Nephron progenitor cell (in vitro differentiated cells): ENCODE measurements around the gene MAN2A2.
A peak's percentile ranks its signal among the peaks of the same experiment; 100 is the strongest.

Source experiments
- DNase-seq: peaks from one replicate; pipeline ENCODE4 v3.0.0; 2021
- H3K27ac Mint-ChIP-seq: 2 replicates; pipeline ENCODE4 v1.8.0; 2021; ENCODE audit warnings: mild to moderate bottlenecking, moderate library complexity, mixed read lengths
- H3K27me3 Mint-ChIP-seq: 2 replicates; pipeline ENCODE4 v1.8.0; 2021; ENCODE audit warnings: mild to moderate bottlenecking, low read depth, mixed read lengths; ENCODE audit not compliant: poor library complexity
- H3K36me3 Mint-ChIP-seq: 2 replicates; pipeline ENCODE4 v1.8.0; 2021; ENCODE audit warnings: low read depth, mixed read lengths
- H3K4me1 Mint-ChIP-seq: 2 replicates; pipeline ENCODE4 v1.8.0; 2021; ENCODE audit warnings: mixed read lengths
- H3K4me3 Mint-ChIP-seq: 2 replicates; pipeline ENCODE4 v1.8.0; 2021; ENCODE audit warnings: mild to moderate bottlenecking, moderate library complexity, mixed read lengths
- H3K9me3 Mint-ChIP-seq: 2 replicates; pipeline ENCODE4 v1.8.0; 2021; ENCODE audit warnings: mild to moderate bottlenecking, moderate library complexity, mixed read lengths
- TF ChIP-seq, protein P1 (sequence below): fragments of 200-600 bp; sonication (generic); IDR thresholded peaks from 2 replicates; pipeline ENCODE4 v1.5.0; 2021; ENCODE audit warnings: antibody characterized with exemption

The MAN2A2 gene

DNA sequence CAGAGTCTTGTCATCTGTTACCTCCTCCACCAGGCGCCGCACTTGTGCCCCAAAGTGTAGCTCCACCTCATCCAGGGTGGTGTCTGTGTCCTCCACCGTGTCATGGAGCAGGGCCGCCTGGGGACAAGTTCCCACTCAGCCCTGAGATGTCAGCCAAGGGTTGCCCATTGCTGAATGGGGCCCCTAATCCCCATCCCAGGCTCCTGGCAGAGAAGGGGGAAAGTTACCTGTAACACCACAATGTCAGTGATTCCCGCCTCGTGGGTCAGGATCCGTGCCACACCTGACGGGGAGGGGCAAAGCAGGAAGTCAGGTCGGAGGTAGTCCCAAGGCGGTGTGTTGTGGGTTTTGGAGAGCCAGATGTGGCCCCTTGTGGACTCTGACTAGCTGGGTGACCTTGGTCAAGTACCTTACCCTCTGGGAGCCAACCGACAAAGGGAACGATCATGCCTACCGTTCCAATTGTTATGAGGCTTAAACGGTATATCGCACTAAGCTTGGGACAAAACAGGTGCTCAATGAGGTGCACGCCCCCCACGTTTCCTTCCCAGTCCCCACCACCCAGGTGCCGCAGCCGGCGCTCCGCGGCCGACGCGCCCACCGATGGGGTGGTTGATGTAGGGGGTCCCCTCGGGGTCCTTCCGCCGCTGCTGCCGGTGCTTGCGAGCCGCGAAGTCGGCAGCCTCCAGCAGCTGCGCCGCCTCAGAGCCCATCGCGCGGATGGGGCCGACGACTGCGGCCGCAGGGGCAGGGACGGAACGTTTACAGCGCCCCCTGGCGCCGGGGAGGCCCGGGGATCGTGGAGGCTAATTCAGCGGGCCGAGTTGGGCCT lies 28.9 kb downstream of the MAN2A2 start, which contains the start of gene HDDC3:
Gene HDDC3 (minus strand): TSS at position 722 of the 832 bp plus-strand sequence. CDS start 9 bp downstream, at position 713.
- H3K36me3 Mint-ChIP-seq = peaks cover 9% of the 10 kb centered on the region
- peak within 1 kb of the TSS; percentile 95 for H3K4me3 Mint-ChIP-seq
- H3K27me3 Mint-ChIP-seq = peaks cover 15% of the 10 kb centered on the region
- no peaks in the 10 kb centered on the region for H3K9me3 Mint-ChIP-seq
- TF ChIP-seq, protein P1, sequence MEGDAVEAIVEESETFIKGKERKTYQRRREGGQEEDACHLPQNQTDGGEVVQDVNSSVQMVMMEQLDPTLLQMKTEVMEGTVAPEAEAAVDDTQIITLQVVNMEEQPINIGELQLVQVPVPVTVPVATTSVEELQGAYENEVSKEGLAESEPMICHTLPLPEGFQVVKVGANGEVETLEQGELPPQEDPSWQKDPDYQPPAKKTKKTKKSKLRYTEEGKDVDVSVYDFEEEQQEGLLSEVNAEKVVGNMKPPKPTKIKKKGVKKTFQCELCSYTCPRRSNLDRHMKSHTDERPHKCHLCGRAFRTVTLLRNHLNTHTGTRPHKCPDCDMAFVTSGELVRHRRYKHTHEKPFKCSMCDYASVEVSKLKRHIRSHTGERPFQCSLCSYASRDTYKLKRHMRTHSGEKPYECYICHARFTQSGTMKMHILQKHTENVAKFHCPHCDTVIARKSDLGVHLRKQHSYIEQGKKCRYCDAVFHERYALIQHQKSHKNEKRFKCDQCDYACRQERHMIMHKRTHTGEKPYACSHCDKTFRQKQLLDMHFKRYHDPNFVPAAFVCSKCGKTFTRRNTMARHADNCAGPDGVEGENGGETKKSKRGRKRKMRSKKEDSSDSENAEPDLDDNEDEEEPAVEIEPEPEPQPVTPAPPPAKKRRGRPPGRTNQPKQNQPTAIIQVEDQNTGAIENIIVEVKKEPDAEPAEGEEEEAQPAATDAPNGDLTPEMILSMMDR = peak; percentile 92
- H3K4me1 Mint-ChIP-seq = peaks cover 42% of the 10 kb centered on the region
- peak; percentile 97 for DNase-seq
- no peak within 1 kb of the TSS for H3K27ac Mint-ChIP-seq

DNA sequence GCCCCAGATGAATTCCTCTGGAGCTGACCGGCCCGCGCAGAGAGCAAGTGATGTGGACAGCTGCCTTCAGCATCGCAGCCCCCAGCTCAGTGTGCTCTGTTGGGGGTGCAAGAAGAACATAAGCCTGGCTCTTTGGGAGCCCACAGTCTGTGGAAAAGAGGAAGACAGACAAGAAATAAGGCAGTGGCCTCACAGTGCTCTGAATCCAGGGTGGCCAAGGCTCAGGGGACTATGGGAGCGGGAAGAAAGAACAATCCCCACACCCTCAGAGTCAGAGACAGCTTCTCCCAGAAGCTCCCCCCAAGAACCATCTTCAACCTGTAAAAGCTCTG lies 29.5 kb downstream of the MAN2A2 start:
- no peak for DNase-seq
- Mint-ChIP-seq H3K27ac (no peak overlapping the region), H3K36me3 (peaks cover 9% of the 10 kb centered on the region), H3K27me3 (peaks cover 15% of the 10 kb centered on the region), H3K9me3 (no peaks in the 10 kb centered on the region), H3K4me1 (peaks cover 42% of the 10 kb centered on the region), H3K4me3 (peak overlapping the region; percentile 95)
- TF ChIP-seq, protein P1 = peak; percentile 5

DNA sequence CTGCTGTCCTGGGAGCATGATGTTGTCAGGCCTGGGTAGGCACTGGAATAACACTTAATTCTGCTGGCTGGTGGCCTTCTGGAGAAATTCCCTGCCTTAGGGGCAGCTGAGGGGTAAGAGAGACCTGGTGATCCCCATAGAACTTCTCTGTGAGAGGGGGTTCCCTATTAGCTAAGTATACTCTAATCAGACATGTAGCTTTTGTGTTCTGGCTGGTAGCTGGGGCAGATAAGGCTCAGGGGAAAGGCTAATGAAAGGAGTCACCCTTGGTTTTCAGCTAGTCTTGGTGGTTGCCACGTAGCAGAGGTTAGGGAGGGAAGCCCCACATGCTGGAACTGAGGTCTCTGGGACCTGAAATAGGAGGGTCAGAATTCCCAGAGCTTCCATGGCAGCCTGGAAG lies 30.2 kb downstream of the MAN2A2 start:
- DNase-seq = no peak
- Mint-ChIP-seq H3K27me3 (peaks cover 15% of the 10 kb centered on the region), H3K27ac (no peak overlapping the region), H3K36me3 (peaks cover 12% of the 10 kb centered on the region), H3K4me3 (peak overlapping the region; percentile 58), H3K9me3 (no peaks in the 10 kb centered on the region), H3K4me1 (peaks cover 42% of the 10 kb centered on the region)
- TF ChIP-seq, protein P1 = no peak

DNA sequence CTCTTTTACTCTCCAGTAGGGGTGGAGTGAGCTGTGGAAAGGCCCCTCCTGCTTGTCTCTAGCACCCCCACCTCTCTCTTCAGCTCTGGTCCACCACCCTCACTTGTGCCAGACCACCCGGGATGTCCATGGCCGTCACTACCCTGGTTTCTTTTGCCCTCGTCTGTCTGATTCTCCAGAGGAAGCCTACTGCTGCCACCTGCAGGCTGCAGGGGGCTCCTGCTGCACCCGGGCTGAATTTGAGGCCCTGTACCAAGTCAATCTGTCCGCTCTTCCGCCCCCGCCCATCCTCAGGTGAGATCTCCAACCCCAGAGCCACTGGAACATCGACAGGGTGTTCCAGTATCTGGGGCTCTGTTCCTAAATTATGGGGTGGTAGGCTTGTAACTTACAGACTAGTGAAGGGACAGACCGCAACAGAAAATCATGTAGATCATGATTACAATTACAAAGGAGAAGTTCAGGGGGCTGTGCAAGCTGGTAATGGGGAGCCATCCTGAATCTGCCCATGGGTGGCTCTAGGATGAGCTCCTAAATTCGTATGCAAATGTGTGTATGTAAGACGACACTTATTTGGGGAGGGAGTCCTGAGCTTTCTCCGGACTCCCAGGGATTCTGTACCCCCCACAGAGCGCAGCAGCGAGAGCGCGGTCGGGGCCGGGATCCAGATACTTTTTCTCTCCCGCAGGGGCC lies 31.3 kb downstream of the MAN2A2 start:
- H3K9me3 Mint-ChIP-seq = no peaks in the 10 kb centered on the region
- TF ChIP-seq, protein P1 = peak; percentile 75
- peak; percentile 83 for DNase-seq
- peaks cover 42% of the 10 kb centered on the region for H3K4me1 Mint-ChIP-seq
- H3K27ac Mint-ChIP-seq = no peak overlapping the region
- peaks cover 15% of the 10 kb centered on the region for H3K27me3 Mint-ChIP-seq
- H3K36me3 Mint-ChIP-seq = peaks cover 17% of the 10 kb centered on the region
- H3K4me3 Mint-ChIP-seq = peak overlapping the region; percentile 82

DNA sequence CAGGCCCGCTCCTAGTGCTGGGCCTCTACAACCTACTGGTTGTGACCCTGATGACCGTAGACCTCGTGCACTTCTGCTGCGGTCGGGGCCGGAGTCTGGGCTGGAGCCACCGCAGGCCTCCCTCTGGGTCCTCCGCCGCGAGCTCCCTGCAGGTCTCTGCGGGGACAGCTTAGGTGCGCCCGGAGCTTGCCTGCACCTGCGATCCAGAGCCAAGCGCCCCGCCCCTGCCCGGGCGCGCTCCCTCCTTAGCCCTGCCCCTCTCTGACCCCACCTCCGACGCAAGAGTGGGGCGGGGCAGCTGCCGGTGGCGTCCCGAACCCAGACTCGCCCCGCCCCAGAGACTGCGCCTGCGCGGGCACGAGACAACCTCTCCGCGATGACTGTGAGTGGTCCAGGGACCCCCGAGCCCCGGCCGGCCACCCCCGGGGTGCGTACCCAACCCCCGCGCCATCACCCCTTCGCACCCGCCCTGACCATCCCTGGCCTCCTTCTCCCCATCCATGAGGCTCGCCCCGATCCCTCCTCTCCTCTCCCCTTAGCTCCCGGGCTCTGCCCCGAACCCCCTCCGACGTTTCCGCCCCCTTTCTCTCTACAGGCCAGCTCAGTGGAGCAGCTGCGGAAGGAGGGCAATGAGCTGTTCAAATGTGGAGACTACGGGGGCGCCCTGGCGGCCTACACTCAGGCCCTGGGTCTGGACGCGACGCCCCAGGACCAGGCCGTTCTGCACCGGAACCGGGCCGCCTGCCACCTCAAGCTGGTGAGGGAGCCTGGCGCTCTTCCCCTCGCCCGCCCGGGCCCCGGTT lies 32.0 kb downstream of the MAN2A2 start, which contains the start of gene UNC45A:
Gene UNC45A (plus strand): TSS at position 337 of the 803 bp plus-strand sequence. CDS start 40 bp downstream, at position 377.
- peaks cover 48% of the 10 kb centered on the region for H3K4me1 Mint-ChIP-seq
- TF ChIP-seq, protein P1 = no peak
- no peak within 1 kb of the TSS for H3K27ac Mint-ChIP-seq
- H3K9me3 Mint-ChIP-seq = no peaks in the 10 kb centered on the region
- H3K36me3 Mint-ChIP-seq = peaks cover 25% of the 10 kb centered on the region
- peaks cover 15% of the 10 kb centered on the region for H3K27me3 Mint-ChIP-seq
- H3K4me3 Mint-ChIP-seq = peak within 1 kb of the TSS; percentile 82
- DNase-seq = peak; percentile 97
